Measurements from ENCODE around the gene CLCF1.
"Not testable (repeated sequence)": the region's sequence is repeated elsewhere in the genome, so short reads cannot be mapped to it uniquely, and the experiment has no call there.

Gene CLCF1

DNA sequence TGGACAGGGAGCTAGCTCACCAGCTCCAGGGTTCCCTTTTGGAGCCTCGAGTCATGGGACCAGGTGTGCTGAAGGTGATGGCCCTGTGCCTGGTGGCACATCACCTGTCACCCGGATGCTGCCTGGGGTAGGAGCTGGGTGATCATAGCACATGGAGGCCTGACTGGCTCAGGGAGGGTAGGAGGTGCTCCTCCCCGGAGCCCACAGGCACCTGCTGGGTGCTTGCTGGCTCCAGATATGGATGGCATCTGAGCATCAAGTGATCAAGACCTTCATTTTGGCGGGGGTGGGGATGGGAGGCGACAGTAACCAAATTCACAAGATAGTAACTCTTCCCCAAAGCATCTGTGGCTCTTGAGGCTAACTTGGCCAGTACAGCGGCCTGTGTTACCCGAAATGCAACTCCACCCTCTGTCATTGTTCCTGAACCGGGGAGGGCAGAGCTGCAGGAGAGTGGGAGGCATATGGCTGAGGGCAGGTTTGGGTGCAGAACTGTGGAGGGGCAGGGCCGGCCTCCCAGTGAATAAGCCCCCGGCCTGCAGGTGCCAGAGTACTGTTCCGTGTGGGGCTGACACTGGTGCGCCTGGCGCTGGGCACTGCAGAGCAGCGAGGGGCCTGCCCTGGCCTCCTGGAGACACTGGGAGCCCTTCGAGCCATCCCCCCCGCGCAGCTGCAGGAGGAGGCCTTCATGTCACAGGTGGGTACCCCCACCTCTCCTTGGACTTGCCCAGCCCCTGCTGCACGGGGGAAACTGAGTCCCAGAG is 35.2 kb upstream of the CLCF1 start:
- DNase-seq: no peak

DNA sequence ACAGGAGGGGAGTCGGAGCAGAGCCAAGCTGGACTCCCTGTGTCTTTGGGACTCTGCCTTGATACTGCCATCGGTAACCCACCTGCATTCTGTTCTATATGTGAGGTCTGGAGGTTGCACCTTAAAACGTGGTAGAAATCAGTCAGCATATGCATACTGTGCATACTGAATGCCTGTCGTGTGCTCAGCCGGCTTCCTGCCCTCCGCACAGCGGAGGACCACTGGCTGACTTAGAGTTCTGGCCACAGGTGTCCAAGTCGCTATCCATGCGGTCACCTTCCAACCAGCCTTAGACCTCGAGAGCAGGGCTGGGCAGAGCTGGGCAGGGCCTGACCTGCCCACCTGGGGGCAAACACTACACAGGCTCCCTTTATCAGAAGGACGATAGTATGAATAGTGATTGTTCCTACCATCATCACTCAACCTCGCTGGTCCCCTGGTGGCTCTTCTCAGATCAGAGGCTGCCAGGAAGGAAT is 34.3 kb upstream of the CLCF1 start:
- DNase-seq: no peak

DNA sequence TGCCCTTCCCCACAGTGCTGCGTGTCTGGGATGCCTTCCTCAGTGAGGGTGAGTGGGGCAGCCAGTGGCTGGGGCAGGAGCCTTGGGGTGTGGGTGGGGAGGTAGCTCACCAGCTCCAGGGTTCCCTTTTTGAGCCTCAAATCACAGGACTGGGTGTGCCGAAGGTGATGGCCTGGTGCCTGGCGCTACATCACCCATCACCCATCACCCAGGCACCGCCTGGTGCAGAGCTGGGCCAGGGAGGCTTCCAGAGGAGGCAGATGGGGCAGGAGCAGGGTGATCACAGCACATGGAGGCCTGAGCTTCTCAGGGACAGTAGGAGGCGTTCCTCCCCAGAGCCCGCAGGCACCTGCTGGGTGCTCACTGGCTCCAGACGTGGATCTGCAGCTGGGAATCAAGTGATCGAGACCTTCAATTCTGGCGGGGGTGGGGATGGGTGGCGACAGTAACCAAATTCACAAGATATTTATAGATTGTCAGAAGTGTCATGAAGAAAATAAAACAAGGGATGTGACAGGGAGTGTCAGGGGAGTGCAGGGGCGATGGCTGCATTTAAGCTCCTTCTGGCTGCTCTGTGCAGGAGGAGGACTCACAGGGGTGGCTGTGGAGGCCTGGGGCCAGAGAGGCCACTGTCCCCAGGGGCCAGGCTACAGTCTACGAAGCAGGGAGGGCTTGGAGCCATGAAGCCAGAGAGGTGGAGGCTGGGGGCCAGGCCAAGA is 33.7 kb upstream of the CLCF1 start:
- no peak for DNase-seq

DNA sequence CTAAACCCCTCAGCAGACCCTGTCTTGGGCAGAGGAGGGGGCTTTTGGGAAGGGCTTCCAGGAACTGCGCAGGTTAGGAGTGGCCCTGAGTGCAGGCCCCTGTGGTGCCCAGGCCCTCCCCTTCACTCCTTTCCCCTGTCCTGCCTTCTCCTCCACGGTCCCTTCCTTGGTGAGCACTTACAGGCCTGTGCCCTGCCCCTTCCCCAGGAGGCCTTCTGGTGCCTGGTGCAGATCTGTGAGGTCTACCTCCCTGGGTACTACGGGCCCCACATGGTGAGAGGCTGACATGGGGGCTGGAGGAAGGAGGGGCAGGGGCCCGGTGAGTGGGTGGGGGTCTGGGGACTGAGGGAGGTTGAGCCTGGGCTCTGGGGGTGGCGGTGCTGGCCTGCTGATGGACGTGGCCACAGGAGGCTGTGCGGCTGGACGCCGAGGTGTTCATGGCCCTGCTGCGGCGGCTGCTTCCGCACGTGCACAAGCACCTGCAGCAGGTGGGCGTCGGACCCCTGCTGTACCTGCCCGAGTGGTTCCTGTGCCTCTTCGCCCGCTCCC is 33.1 kb upstream of the CLCF1 start:
- no peak for DNase-seq

DNA sequence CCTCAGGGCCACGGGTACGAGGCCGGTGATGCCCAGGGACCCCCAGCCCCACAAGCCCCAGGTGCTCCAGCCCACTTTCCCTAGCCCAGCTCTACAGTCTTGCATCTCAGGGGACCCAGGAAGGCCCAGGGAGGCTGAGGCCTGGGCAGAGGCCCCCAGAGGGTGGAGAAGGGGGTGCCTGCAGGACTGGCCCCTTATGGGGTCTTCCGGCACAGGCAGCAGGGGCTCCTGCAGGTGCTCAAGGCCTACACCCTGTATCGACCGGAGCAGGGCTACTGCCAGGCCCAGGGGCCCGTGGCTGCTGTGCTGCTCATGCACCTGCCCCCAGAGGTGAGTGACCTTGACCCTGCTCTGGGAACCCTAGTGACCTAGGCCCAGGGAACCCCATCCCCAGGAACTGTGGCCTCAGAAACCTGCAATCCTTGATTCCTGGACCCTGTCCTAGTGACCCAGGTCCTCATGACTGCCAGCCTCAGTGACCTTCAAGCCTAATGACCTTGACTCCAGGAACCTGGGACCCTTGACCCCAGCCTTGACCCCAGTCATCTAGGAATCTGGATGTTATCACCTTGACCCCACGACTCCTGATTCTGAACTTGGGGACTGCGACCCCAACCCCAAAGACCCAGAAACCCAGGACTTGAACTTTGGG is 32.4 kb upstream of the CLCF1 start:
- no peak for DNase-seq

DNA sequence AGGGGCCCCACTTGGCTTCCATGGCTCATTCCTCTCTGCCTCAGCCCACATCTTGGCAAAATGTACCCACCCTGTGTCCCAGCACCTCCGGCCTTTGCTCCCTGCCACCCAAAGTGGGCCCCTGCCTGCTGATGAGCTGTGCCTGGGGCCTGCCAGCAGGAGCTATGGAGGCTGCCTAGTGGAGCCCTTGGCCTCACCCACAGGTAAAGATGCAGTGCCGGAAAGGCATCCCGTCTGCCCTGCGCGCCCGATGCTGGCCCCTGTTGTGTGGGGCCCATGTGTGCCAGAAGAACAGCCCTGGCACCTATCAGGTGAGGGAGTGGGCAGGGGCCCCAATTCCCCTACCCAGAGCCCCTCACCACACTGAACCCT is 31.8 kb upstream of the CLCF1 start:
- DNase-seq: no peak

DNA sequence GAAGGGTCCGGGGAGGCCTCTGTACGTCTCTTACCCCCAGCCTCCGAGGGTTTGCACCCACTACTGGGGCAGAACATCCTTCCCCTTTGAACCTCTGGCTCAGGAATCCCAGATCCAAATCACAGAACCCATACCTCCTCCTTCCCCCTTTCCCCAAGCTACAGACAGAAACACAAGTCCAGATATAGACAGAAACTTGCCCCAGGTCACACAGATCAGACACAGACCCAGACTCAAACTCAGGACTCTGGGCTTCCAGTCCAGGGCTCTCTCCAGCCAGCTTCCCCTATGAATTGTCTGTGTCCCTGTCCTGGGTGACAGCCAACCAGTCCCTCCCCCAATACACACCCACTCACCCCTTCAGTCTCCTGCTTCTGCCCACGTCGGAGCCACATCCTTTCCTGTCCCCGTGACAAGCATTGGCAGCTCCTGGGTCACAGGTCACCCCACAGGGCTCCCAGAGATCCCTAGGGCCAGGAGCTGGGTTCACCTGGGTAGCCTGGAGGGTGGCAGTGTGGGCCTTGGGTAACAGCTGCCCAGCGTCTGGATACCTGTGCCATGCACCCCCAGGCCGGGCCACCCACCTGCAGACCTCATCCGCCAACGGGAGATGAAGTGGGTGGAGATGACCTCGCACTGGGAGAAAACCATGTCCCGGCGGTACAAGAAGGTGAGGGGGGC is 31.3 kb upstream of the CLCF1 start:
- no peak for DNase-seq

DNA sequence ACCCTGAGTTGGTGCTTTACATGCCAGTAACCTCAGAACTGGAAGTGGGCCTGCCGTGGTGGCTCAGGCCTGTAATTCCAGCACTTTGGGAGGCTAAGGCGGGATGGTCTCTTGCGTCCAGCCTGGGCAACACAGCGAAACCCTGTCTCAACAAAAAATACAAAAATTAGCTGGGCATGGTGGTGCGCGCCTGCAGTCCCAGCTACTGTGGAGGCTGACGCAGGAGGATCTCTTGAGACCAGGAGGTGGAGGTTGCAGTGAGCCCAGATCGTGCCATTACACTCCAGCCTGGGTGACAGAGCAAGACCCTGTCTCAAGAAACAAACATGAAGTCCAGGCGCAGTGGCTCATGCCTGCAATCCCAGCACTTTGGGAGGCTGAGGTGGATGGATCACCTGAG is 29.7 kb upstream of the CLCF1 start:
- not testable (repeated sequence) for DNase-seq

DNA sequence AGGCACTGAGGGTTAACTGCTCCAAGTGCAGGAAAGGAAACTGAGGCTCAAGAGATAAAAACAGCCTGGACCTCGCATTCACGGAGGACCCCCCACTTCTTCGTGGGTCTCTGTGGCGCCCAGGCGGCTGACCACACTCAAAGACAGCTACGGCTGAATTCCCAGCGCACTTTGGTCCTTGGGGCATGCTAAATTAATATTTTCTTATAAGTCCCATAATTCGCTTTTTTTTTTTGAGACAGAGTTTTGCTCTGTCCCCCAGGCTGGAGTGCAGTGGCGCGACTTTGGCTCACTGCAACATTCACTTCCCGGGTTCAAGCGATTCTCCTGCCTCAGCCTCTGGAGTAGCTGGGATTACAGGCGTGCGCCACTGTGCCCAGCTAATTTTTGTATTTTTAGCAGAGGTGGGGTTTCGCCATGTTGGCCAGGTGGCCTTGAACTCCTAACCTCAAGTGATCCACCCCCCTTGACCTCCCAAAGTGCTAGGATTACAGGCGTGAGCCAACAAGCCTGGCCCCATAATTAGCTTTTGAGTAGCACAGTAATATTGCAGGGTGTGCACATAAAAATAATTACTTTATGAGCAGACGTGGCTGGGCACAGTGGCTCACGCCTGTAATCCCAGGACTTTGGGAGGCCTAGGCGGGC is 28.9 kb upstream of the CLCF1 start:
- DNase-seq: not testable (repeated sequence)

DNA sequence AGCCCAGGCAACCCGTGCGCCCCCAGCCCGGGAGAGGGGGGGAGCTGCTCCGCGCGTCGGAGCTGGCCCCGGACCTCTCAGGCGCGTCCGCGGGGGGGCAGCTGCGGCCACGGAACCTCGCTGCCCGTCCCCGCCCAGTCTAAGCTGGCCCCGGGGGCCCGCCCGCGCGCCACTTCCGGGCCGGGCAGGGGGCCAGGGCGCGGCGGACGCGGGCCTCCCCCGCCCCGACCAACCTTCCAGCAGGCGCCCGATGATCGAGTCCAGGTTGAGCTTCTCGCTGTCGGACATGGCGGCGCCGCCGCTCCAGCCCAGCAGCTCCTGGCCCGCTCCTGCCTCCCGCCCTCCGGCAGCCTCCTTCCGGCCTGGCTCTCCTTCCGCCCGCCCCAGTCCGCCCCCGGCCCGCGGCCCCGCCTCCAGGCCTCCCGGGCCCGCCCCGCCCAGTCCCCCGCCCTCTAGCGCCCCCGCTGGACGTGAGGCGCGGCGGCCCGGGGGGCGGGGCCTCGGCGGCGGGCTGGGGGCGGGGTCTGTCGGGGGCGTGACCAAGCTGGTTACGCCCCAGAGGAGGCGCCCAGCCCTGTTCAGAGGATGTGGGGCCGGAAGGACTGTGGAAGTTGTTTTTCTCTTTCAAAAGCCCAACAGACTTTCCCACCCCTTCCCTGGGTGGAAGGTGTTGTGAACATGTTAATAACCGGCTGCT is 28.2 kb upstream of the CLCF1 start, which contains the start of gene PPP1CA:
TSS of gene PPP1CA (minus strand) at position 364 of the 697 bp plus-strand sequence. CDS start at position 288, 76 bp downstream.
- DNase-seq: no peak

DNA sequence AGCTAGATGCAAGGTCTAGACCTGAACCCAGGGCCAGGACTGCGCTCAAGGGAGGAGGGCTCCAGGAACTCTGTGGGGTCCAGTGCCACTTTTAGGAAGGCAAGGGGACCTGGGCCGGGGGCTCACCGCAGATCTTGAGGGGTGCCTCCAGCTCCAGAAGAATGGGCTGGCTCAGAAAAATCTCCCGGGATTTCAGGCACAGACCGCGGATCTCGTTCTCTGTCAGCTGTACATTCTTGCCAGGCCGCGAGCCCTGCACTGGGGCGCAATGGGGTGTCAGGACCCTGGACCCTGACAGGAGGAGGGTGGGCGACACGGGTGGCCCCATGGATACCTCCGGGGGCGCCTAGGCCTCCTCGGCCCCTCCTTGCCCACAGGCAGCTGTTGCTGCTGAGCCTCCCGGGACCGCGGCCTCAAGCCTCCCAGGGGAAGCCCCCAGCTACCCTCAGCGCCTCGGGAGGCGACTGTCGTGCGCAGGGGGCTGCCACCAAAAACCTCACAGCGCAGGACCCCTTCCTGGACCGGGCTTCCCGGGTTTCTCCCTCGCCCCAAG is 27.6 kb upstream of the CLCF1 start:
- DNase-seq: no peak

DNA sequence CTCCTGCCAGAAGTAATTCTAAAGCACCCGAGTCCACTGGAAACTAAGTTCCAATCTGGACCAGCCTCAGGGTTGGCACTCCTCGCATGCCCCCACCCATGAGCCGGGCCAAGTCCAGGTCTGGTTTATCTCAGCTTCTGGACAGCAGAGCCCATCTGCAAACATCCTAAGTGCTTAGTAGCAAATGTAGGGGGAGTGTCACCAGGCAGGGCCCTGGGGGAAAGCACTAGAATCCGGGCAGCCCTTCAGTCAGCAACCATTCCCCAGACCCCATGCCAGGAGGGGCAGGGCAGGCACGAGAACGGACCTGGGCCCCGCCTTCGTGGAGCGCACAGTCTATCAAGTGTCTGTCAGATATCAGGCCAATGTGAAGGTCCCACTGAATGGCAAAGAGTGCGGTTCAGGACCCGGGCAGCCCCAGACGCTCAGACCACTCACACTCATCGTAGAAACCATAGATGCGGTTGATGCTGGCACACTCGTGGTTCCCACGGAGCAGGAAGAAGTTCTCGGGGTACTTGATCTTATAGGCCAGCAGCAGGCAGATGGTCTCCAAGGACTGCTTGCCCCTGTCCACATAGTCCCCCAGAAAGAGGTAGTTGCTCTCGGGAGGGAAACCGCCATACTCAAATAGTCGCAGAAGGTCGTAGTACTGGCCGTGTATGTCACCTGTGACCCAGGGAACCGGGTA is 27.0 kb upstream of the CLCF1 start:
- DNase-seq: no peak

DNA sequence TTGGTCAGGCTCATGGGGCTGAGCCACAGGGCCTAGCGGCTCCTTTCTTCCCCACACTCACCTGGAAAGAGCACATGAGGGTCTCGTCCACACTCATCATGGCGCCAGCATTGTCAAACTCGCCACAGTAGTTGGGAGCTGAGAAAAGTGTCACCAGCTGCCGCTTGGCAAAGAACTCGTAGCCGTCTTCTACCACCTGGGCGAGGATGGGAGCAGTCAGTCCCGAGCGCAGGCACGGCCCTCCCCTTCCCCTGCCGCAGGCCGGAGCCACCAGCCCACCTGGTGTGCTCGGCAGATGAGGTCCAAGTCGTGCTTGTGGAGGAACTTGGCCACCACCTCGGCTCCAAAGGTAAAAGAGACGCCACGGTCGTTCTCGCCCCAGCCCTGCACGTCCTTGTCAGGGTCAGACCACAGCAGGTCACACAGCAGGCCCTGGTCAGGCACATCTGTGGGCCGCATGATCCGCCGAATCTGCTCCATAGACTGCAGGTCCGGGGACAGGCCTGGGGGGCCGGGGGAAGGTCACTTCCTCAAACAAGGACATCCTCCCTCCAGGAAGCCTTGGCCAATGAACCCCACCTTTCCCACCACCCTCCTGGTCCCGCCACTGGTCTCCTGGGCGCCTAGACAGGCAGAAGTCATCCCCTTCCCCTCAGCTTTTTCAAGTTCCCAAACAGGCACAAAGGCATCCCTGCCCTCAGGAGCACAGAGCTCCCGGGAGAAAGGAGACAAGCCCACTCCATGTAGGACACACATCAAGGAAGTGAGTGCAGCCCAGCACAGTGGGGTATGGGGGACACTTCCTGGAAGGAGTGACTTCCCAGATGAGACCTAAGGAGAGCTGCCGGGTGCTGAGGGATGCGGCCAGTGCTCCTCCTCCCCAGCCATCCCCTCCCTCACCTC is 25.5 kb upstream of the CLCF1 start:
- DNase-seq: no peak

DNA sequence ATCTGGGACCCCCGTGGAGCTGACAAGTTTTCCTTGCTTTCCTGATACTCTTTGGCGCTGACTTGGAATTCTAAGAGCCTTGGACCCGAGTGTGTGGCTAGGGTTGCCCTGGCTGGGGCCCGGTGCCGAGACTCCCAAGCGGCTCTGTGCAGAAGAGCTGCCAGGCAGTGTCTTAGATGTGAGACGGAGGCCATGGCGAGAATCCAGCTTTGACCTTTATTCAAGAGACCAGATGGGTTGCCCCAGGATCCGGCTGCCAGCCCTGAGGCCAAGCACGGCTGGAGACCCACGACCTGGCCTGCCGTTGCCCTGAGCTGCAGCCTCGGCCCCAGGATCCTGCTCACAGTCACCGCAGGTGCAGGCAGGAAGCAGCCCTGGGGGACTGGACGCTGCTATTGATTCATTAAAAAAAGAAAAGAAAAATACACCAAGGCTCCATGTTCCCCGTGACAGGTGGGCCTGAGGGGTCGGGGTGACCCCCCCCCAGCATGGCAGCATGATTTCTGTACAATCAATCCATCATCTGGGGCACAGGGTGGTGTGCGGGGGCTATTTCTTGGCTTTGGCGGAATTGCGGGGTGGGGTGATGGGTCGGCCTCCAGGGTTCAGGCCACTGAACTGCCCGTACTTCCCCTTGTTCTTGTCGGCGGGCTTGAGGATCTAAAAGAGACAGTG is 24.7 kb upstream of the CLCF1 start:
- DNase-seq: no peak

DNA sequence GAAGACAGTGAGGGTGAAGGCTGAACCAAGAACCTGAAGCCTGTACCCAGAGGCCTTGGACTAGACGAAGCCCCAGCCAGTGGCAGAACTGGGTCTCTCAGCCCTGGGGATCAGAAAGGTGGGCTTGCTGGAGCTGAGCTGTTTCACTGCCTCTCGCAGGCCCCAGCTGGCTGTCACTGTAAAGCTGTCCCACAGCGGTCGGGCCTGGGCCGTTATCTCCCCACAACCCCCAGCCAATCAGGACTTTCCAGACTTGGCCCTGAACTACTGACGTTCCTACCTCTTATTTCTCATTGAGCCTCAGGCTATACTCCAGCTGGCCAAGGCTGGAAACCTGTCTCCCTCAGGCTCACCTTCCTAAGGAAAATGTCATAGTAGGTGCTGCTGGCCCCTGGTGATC is 24.1 kb upstream of the CLCF1 start:
- DNase-seq: no peak

DNA sequence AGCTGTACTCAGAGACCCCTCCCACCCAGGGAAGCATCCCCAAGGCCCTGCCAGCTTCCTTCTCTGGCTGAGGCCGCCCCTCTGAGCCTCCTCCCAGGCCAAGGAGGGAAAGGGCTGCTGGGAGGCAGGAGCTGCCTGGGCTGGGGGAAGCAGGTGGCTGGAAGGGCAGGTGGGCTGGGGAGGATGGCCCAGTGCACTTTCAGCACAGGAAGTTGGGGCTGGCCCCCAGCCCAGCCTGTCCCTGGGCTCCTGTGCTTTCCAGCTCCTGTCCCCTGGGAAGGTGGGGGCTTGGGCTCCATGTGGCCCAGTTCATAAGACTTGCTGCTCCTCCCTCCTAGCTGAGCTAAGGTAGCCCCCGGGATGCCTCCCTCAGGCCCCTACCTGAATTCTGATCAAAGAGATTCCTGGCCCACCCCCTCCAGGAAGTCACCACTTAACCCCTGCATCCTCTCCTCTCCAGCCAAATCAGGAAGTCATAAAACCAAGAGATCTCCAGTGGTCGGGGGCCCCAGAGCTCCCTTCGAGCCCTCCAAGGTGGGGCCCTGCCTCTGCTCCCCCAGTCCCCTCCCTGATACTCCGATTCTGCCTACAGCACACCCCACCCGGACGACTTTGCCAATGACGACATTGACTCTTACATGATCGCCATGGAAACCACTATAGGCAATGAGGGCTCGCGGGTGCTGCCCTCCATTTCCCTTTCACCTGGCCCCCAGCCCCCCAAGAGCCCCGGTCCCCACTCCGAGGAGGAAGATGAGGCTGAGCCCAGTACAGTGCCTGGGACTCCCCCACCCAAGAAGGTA is 23.4 kb upstream of the CLCF1 start:
- no peak for DNase-seq

DNA sequence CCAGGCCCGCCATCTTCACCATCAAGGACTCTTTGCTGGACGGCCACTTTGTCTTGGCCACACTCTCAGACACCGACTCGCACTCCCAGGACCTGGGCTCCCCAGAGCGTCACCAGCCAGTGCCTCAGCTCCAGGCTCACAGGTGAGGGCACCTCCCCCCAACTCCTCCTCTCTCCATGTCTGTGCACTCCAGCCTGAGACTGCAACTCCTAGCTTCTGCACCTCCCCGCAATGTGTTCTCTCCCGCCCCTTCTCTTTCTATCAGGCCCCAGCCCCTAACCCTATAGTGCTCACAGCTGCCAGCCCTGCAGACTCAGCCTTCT is 22.8 kb upstream of the CLCF1 start:
- no peak for DNase-seq

DNA sequence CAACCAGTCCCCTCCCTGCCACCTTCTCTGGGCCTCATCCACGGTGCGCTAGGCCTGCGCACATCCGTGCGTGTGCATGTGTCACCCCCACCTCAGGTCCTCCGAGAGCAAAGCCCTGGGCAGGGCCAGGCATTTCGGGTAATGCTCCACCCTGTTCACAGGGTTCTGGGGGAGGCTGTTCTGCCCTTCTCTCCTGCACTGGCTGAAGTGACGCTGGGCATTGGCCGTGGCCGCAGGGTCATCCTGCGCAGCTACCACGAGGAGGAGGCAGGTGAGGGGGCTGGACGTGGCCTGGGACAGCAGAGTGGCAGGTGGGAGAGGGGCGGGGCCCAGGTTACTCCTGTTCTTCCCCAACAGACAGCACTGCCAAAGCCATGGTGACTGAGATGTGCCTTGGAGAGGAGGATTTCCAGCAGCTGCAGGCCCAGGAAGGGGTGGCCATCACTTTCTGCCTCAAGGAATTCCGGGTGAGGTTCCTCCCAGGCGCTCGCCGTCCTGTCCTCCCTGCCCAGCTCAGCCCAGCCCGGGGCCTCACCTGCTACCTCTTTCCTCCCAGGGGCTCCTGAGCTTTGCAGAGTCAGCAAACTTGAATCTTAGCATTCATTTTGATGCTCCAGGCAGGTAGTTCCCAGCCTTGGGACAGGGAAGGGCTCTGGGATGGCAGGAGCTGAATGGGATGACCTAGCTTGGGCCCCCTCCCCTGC is 22.3 kb upstream of the CLCF1 start:
- DNase-seq: no peak

All from NCI-H524 treated with DMSO at 0.1 percent for 48 hours (cell line).